Upper lobe of left lung (tissue), 4 donors: Measurements from ENCODE around the gene MOB3C.

Experiments
- POLR2A ChIP-seq, 4 donors: fragments of 450-650 bp; IDR thresholded peaks; one replicate each; pipeline ENCODE4 v1.5.1; 2016 to 2017; ENCODE audit warnings: antibody characterized with exemption in 4 of 4, mild to moderate bottlenecking in 2 of 4
- TF ChIP-seq, protein P1 (sequence below), 6 experiments: fragments of 450-650 bp in 4 of 6; fragments of 200-600 bp in 2 of 6; sonication (generic) in 2 of 6; IDR thresholded peaks; one replicate each; pipeline ENCODE4 v1.5.1; 2016 to 2019; ENCODE audit warnings: antibody characterized with exemption in 6 of 6

DNA sequence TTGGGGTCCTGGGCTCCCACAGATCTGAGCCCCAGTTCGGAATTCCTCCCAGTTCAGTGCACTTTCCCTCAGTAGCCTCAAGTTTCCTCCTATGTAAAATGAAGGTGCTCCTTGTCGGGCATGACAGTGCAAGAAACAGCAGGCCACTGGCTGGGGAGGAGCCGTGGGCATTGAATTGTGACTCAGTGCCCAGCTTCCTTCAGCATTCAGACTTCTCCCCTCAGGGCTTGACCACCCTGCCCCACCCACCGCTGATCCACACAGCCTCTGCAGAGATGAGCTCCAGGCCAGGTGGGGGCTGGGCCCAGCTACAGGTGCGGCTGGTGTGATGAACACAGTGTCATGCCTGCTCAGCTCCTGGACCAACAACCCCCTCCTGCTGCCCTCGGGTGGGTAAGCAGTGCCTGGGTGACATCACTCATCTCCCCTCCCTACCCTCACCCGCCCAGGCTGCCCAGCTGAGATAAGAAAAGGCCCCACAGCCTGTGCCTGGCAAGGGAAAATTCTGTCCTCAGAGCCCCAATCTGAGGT, 4.9 kb downstream of the MOB3C start:
- TF ChIP-seq, protein P1, sequence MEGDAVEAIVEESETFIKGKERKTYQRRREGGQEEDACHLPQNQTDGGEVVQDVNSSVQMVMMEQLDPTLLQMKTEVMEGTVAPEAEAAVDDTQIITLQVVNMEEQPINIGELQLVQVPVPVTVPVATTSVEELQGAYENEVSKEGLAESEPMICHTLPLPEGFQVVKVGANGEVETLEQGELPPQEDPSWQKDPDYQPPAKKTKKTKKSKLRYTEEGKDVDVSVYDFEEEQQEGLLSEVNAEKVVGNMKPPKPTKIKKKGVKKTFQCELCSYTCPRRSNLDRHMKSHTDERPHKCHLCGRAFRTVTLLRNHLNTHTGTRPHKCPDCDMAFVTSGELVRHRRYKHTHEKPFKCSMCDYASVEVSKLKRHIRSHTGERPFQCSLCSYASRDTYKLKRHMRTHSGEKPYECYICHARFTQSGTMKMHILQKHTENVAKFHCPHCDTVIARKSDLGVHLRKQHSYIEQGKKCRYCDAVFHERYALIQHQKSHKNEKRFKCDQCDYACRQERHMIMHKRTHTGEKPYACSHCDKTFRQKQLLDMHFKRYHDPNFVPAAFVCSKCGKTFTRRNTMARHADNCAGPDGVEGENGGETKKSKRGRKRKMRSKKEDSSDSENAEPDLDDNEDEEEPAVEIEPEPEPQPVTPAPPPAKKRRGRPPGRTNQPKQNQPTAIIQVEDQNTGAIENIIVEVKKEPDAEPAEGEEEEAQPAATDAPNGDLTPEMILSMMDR (IDR thresholded peaks at IDR 0.05), result no peak
- TF ChIP-seq POLR2A (IDR thresholded peaks at IDR 0.05), result no peak
